Measurements from ENCODE around the gene NSD2. TPM values are rescaled to one million over a fixed set of nuclear protein-coding genes. Genes with fewer than 3 reads are reported as not detected.

The NSD2 gene
- total and polyA plus RNA-seq, 12 donors = 11.1 to 187 (median 25.2) TPM

- TF ChIP-seq POLR2A (IDR thresholded peaks at IDR 0.05) (no peak), CTCF (IDR thresholded peaks at IDR 0.05) (no peak)
- H3K9me3 ChIP-seq (replicated peaks in 1 of 3) = no peaks in the 10 kb centered on the region
- peaks cover 0 to 6% of the 10 kb centered on the region in 2 donors for H3K4me1 ChIP-seq (replicated peaks in 1 of 2)
- no peaks in the 10 kb centered on the region for H3K27me3 ChIP-seq
- no peak overlapping the region for H3K27ac ChIP-seq
- no peak for DNase-seq
- H3K4me3 ChIP-seq = no peak overlapping the region
- intact Hi-C loops (cut with DNase I) = no loop called here
- H3K36me3 ChIP-seq (replicated peaks in 1 of 2) = no peaks in the 10 kb centered on the region
- WGBS, 4 donors = 54 to 75% (median 61%) methylated on average over 2 of the region's 2 CpGs
Measured at GRCh38 chr4:1887052-1887451, 15.9 kb downstream of the NSD2 start.

GRCh38 chr4:1890979-1891570, 19.9 kb downstream of the NSD2 start:
- Histone ChIP-seq H3K36me3 (replicated peaks in 1 of 2) (no peaks in the 10 kb centered on the region), H3K4me3 (no peak overlapping the region), H3K4me1 (replicated peaks in 1 of 2) (no peaks in the 10 kb centered on the region), H3K27ac (no peak overlapping the region), H3K27me3 (no peaks in the 10 kb centered on the region), H3K9me3 (replicated peaks in 1 of 3) (no peaks in the 10 kb centered on the region)
- no peak for DNase-seq
- TF ChIP-seq CTCF (IDR thresholded peaks at IDR 0.05) (no peak), POLR2A (IDR thresholded peaks at IDR 0.05) (no peak)
- WGBS, 4 donors = 97 to 98% (median 97%) methylated on average over 11 of the region's 11 CpGs
- intact Hi-C loops (cut with DNase I) = loop anchor here in 1 of 2 donors (10.0 kb wide), 1 partner anchor 76 kb away; no protein-coding TSS in a partner anchor

GRCh38 chr4:1895971-1896657, 24.9 kb downstream of the NSD2 start:
- H3K9me3 ChIP-seq (replicated peaks in 1 of 3) = no peaks in the 10 kb centered on the region
- TF ChIP-seq POLR2A (IDR thresholded peaks at IDR 0.05) (no peak), CTCF (IDR thresholded peaks at IDR 0.05) (no peak)
- H3K4me3 ChIP-seq = no peak overlapping the region
- intact Hi-C loops (cut with DNase I) = loop anchor here in 1 of 2 donors (10.0 kb wide), 1 partner anchor 81 kb away; no protein-coding TSS in a partner anchor
- H3K27ac ChIP-seq = no peak overlapping the region
- DNase-seq = no peak
- H3K4me1 ChIP-seq (replicated peaks in 1 of 2) = no peaks in the 10 kb centered on the region
- H3K36me3 ChIP-seq (replicated peaks in 1 of 2) = peaks cover 0 to 5% of the 10 kb centered on the region in 2 donors
- 80 to 96% (median 94%) methylated on average over 5 to 8 of the region's 8 CpGs for WGBS, 4 donors
- H3K27me3 ChIP-seq = no peaks in the 10 kb centered on the region

GRCh38 chr4:1896658-1896991, 25.4 kb downstream of the NSD2 start:
- TF ChIP-seq CTCF (IDR thresholded peaks at IDR 0.05) = no peak
- TF ChIP-seq POLR2A (IDR thresholded peaks at IDR 0.05) = no peak
- H3K4me3 ChIP-seq = no peak overlapping the region
- 89 to 96% (median 93%) methylated on average over 6 of the region's 6 CpGs for WGBS, 4 donors
- DNase-seq = no peak
- H3K27ac ChIP-seq = no peak overlapping the region
- intact Hi-C loops (cut with DNase I) = loop anchor here in 1 of 2 donors (10.0 kb wide), 1 partner anchor 82 kb away; no protein-coding TSS in a partner anchor
- H3K36me3 ChIP-seq (replicated peaks in 1 of 2) = peaks cover 0 to 7% of the 10 kb centered on the region in 2 donors
- H3K27me3 ChIP-seq = no peaks in the 10 kb centered on the region
- H3K4me1 ChIP-seq (replicated peaks in 1 of 2) = no peaks in the 10 kb centered on the region
- H3K9me3 ChIP-seq (replicated peaks in 1 of 3) = no peaks in the 10 kb centered on the region
